Smooth muscle cell (in vitro differentiated cells): ENCODE measurements around the gene CHRM4. TPM values are rescaled to one million over a fixed set of nuclear protein-coding genes. Genes with fewer than 3 reads are reported as not detected.

ENCODE experiments used
- DNase-seq: peaks from one replicate; lab custom pipeline; 2025; ENCODE audit not compliant: unreplicated experiment; lab: John Stamatoyannopoulos, UW
- H2AFZ ChIP-seq: fragments of 200-600 bp; sonication (generic); 2 replicates; pipeline ENCODE4 v1.6.0; 2016; ENCODE audit warnings: antibody characterized with exemption, low read depth, mild to moderate bottlenecking
- H3F3A ChIP-seq: fragments of 200-600 bp; sonication (generic); 2 replicates; pipeline ENCODE4 v1.6.0; 2017; ENCODE audit warnings: antibody characterized with exemption, low read depth
- H3K27ac ChIP-seq: fragments of 200-600 bp; sonication (generic); 2 replicates; pipeline ENCODE4 v1.5.1; 2016; ENCODE audit warnings: low read depth, mild to moderate bottlenecking
- H3K27me3 ChIP-seq: fragments of 200-600 bp; sonication (generic); 2 replicates; pipeline ENCODE4 v1.6.1; 2016; ENCODE audit warnings: low read depth, mild to moderate bottlenecking
- H3K36me3 ChIP-seq: fragments of 200-600 bp; sonication (generic); 2 replicates; pipeline ENCODE4 v1.5.1; 2016; ENCODE audit warnings: low read depth
- H3K4me1 ChIP-seq: fragments of 200-600 bp; sonication (generic); 2 replicates; pipeline ENCODE4 v1.5.1; 2016; ENCODE audit warnings: low read depth
- H3K4me2 ChIP-seq: fragments of 200-600 bp; sonication (generic); 2 replicates; pipeline ENCODE4 v1.6.0; 2016; ENCODE audit warnings: mild to moderate bottlenecking
- H3K4me3 ChIP-seq: fragments of 200-600 bp; sonication (generic); 2 replicates; pipeline ENCODE4 v1.5.1; 2016; ENCODE audit warnings: mild to moderate bottlenecking
- H3K79me2 ChIP-seq: fragments of 200-600 bp; sonication (generic); 2 replicates; pipeline ENCODE4 v1.6.0; 2016; ENCODE audit warnings: low read depth, mild to moderate bottlenecking
- H3K9ac ChIP-seq: fragments of 200-600 bp; sonication (generic); 2 replicates; pipeline ENCODE4 v1.6.0; 2016; ENCODE audit warnings: low read depth
- H3K9me3 ChIP-seq: fragments of 200-600 bp; sonication (generic); replicated peaks from 2 replicates; pipeline ENCODE4 v1.5.1; 2016; ENCODE audit warnings: low read depth
- H4K20me1 ChIP-seq: fragments of 200-600 bp; sonication (generic); 2 replicates; pipeline ENCODE4 v1.6.0; 2016; ENCODE audit warnings: low read depth
- CTCF ChIP-seq: fragments of 200-600 bp; sonication (generic); IDR thresholded peaks from 2 replicates; pipeline ENCODE4 v1.5.1; 2017; ENCODE audit warnings: borderline replicate concordance, mild to moderate bottlenecking, antibody characterized with exemption; ENCODE audit not compliant: insufficient read depth, poor library complexity, severe bottlenecking
- WGBS: methylation state at CpG from one replicate; pipeline ENCODE4 v1.1.7; 2016; ENCODE audit warnings: low lambda C conversion rate; 5-methylcytosine and 5-hydroxymethylcytosine counted together
- polyA plus RNA-seq: library from polyadenylated mRNA; unstranded; fragments of >200 nt; fragmentation: Nextera tagmentation; extraction: Ambion mirVana; gene quantifications from 2 replicates; pipeline ENCODE4 v1.2.1, GENCODE V29; 2016
- total RNA-seq: library from RNA; depleted of rRNA; stranded (reverse); fragments of >200 nt; gene quantifications from 2 replicates; pipeline ENCODE4 v1.2.3, GENCODE V29; 2014

Gene CHRM4
- total and polyA plus RNA-seq, 2 experiments from 2014 or later, result 4.7 to 20.0 TPM

DNA sequence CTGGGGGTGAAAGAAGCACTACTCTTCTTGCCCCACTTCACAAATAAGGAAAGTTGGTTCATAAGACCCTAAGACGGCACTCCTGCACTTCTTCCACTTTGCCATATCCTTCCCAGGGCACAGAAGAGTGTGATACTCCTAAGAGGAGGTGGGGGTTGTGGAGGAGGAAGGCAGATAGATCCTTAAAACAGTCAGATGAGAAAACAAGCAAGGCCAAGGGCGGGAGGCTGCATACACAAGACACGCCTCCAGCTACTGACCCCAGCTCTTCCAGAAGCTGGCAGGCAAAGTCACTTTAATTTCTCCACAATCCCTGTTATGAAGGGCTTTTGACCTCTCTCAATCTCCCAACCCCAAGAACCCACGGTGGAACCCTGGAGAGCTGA lies 1.6 kb upstream of the CHRM4 start:
- H3K4me2 ChIP-seq, result peak overlapping the region; percentile 91
- H3K4me1 ChIP-seq, result peaks cover 19% of the 10 kb centered on the region
- H3K27ac ChIP-seq, result no peak overlapping the region
- peak overlapping the region; percentile 55 for H3K4me3 ChIP-seq
- no peak for DNase-seq
- no peaks in the 10 kb centered on the region for H3K36me3 ChIP-seq
- no peak overlapping the region for H3K9ac ChIP-seq
- H4K20me1 ChIP-seq, result peaks cover 25% of the 10 kb centered on the region
- no peaks in the 10 kb centered on the region for H3K9me3 ChIP-seq
- TF ChIP-seq CTCF, result no peak
- WGBS, result 61% methylated on average over 4 of the region's 4 CpGs
- H2AFZ ChIP-seq, result no peak overlapping the region
- no peaks in the 10 kb centered on the region for H3K79me2 ChIP-seq
- H3K27me3 ChIP-seq, result peaks cover 29% of the 10 kb centered on the region
- no peaks in the 10 kb centered on the region for H3F3A ChIP-seq

- peak overlapping the region; percentile 55 for H3K4me3 ChIP-seq
- H3K9ac ChIP-seq, result no peak overlapping the region
- peaks cover 34% of the 10 kb centered on the region for H3K27me3 ChIP-seq
- no peak overlapping the region for H2AFZ ChIP-seq
- peak; percentile 62 for DNase-seq
- H3K9me3 ChIP-seq, result no peaks in the 10 kb centered on the region
- peak overlapping the region; percentile 91 for H3K4me2 ChIP-seq
- peaks cover 19% of the 10 kb centered on the region for H3K4me1 ChIP-seq
- peaks cover 26% of the 10 kb centered on the region for H4K20me1 ChIP-seq
- H3F3A ChIP-seq, result no peaks in the 10 kb centered on the region
- H3K36me3 ChIP-seq, result no peaks in the 10 kb centered on the region
- TF ChIP-seq CTCF, result no peak
- H3K27ac ChIP-seq, result no peak overlapping the region
- H3K79me2 ChIP-seq, result no peaks in the 10 kb centered on the region
- whole genome bisulfite sequencing, result 3% methylated on average over 63 of the region's 71 CpGs
Measured at GRCh38 chr11:46392421-46393230, 1.1 kb upstream of the CHRM4 start.

DNA sequence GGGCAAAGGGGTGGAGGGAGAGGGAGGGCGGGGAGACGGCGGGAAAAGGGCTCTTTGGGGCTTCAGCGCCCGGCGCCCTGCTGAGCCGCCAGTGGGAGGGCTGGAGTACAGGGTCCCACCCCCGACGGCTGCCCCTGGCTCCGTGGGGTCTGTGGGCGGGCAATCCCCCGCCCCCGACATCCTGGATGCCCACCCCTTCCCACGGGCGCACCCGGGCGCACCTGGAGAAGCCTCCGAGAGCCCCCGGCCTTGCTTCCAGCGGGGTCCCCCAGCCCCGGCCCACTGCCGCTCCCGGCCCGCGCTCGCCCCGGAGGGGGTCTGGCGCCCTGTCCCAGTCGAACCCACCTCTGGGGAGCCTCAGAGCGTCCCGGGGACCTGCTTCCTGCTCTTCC lies 394 bp downstream of the CHRM4 start:
- TF ChIP-seq CTCF, result no peak
- Histone ChIP-seq H3K9me3 (no peaks in the 10 kb centered on the region), H3K4me1 (peaks cover 19% of the 10 kb centered on the region), H3K36me3 (no peaks in the 10 kb centered on the region), H3K27ac (no peak overlapping the region), H3K4me3 (peak overlapping the region; percentile 55), H3F3A (no peaks in the 10 kb centered on the region), H3K79me2 (no peaks in the 10 kb centered on the region), H3K9ac (no peak overlapping the region), H3K27me3 (peaks cover 34% of the 10 kb centered on the region), H4K20me1 (peaks cover 31% of the 10 kb centered on the region), H3K4me2 (peak overlapping the region; percentile 91), H2AFZ (no peak overlapping the region)
- WGBS, result 0% methylated on average over 3 of the region's 31 CpGs
- DNase-seq, result no peak
